H1 (cell line): ENCODE results near the gene REELD1. TPM values are rescaled to one million over a fixed set of nuclear protein-coding genes. Genes with fewer than 3 reads are reported as not detected.

Source experiments
- CBX8 ChIP-seq: fragments of 300-800, 300-1000 bp; sonication (generic); IDR thresholded peaks from 2 replicates; pipeline ENCODE4 v1.7.1; 2016; ENCODE audit warnings: low read depth, low read length, borderline replicate concordance
- EZH2 ChIP-seq: fragments of 200-600 bp; sonication (generic); IDR thresholded peaks from 2 replicates; pipeline ENCODE4 v1.7.1; 2012; ENCODE audit warnings: low read depth, mild to moderate bottlenecking, moderate library complexity, low read length, inconsistent platforms; ENCODE audit not compliant: severe bottlenecking
- JUN ChIP-seq: IDR thresholded peaks from 2 replicates; pipeline ENCODE4 v1.6.1; 2011; ENCODE audit warnings: low read depth, mild to moderate bottlenecking, improper control_type of control experiment, low read length
- PHF8 ChIP-seq: fragments of 200-600 bp; sonication (generic); conservative IDR thresholded peaks from 2 replicates; pipeline ENCODE4 v1.7.1; 2012; ENCODE audit warnings: low read depth, mild to moderate bottlenecking, inconsistent platforms, low read length, moderate library complexity
- SIX5 ChIP-seq: IDR thresholded peaks from 2 replicates; pipeline ENCODE4 v1.6.1; 2011; ENCODE audit warnings: mild to moderate bottlenecking, low read depth, low read length
- polyA plus RNA-seq, 7 experiments: library from polyadenylated mRNA; depleted of rRNA in 3 of 7; stranded (reverse) in 5 of 7; unstranded in 2 of 7; fragments of >200 nt in 5 of 7; fragments of 200-250 nt in 2 of 7; gene quantifications; 1 replicate in 5 of 7; 2 replicates in 1 of 7; 4 replicates in 1 of 7; pipeline versions ENCODE4 v1.2.1 to v1.2.3, GENCODE V29; 2011 to 2013; ENCODE audit warnings: missing spikeins in 2 of 7, mixed read lengths in 2 of 7
- total RNA-seq: library from RNA; stranded (reverse); fragmentation: NEBNext Ultra II Directional; extraction: Animal tissue kit (Norgen Biotek cat#: 25700); gene quantifications from 2 replicates; pipeline ENCODE4 v1.2.1, GENCODE V29; 2021
- TF ChIP-seq, protein P1 (sequence below): IDR thresholded peaks from 2 replicates; pipeline ENCODE4 v1.6.1; 2011; ENCODE audit warnings: low read length, improper control_type of control experiment
- TF ChIP-seq, protein P2 (sequence below): IDR thresholded peaks from 2 replicates; pipeline ENCODE4 v1.6.1; 2012; ENCODE audit warnings: low read length, inconsistent platforms

The REELD1 gene
- total and polyA plus RNA-seq, 2 of the 8 experiments (the other 6 are each of a cell fraction or from before 2014, with no cell fraction given) = 0.03 TPM; not detected in 1

GRCh38 chr4:146274774-146275173, 60.4 kb downstream of the REELD1 start (continued):
- TF ChIP-seq, protein P1, sequence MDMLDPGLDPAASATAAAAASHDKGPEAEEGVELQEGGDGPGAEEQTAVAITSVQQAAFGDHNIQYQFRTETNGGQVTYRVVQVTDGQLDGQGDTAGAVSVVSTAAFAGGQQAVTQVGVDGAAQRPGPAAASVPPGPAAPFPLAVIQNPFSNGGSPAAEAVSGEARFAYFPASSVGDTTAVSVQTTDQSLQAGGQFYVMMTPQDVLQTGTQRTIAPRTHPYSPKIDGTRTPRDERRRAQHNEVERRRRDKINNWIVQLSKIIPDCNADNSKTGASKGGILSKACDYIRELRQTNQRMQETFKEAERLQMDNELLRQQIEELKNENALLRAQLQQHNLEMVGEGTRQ = no peak
- TF ChIP-seq SIX5 (no peak), CBX8 (no peak), PHF8 (no peak), JUN (no peak), EZH2 (no peak)
- TF ChIP-seq, protein P2, sequence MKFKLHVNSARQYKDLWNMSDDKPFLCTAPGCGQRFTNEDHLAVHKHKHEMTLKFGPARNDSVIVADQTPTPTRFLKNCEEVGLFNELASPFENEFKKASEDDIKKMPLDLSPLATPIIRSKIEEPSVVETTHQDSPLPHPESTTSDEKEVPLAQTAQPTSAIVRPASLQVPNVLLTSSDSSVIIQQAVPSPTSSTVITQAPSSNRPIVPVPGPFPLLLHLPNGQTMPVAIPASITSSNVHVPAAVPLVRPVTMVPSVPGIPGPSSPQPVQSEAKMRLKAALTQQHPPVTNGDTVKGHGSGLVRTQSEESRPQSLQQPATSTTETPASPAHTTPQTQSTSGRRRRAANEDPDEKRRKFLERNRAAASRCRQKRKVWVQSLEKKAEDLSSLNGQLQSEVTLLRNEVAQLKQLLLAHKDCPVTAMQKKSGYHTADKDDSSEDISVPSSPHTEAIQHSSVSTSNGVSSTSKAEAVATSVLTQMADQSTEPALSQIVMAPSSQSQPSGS = no peak
